ENCODE measurements around the gene BMPR2.

- TF ChIP-seq SUZ12 (IDR thresholded peaks at IDR 0.05; ENCODE audit: extremely low read depth, insufficient read depth, insufficient read length) (no peak), YY1 (IDR thresholded peaks at IDR 0.05; ENCODE audit: insufficient read depth, insufficient read length) (no peak), ZNF274 (IDR thresholded peaks at IDR 0.05; ENCODE audit: low read depth, low read length) (no peak)
These were observed 2.6 kb upstream of the BMPR2 start for GRCh38 chr2:202373490-202373889.
